Transverse colon (tissue), 3 donors: Measurements from ENCODE around the gene NR3C2.

ENCODE experiments used
- POLR2A ChIP-seq: fragments of 450-650 bp; IDR thresholded peaks from one replicate; pipeline ENCODE4 v1.6.1; 2016; ENCODE audit warnings: antibody characterized with exemption, mild to moderate bottlenecking, moderate library complexity
- POLR2AphosphoS5 ChIP-seq, 3 donors: sonication (generic); formaldehyde crosslinking; IDR thresholded peaks; one replicate each; pipeline ENCODE4 v1.6.1; 2016; ENCODE audit warnings: antibody characterized with exemption in 3 of 3

DNA sequence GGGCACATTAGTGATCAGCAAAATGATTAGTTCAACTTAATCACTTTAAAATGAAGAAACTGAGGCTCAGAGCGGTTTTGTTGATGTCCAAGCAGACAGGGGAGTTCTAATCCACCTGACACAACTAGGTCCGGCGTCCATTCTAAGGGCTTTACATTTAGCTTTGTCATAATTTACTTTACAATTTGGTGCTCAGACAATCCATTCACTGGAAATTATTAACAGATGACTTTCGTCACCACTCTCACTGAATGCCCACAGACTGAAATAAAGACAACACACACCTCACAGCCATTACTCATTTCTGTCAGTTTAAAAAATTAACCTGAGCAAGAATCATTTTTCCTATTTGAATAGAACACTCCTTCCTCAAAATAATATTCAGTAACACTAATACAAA lies 10.8 kb downstream of the NR3C2 start:
- TF ChIP-seq POLR2A (no peak), POLR2AphosphoS5 (IDR thresholded peaks at IDR 0.05) (no peak)
